Jurkat, Clone E6-1 (cell line): ENCODE measurements around the gene SLC45A1.

Source experiments
- DNase-seq: peaks from one replicate; pipeline ENCODE4 v3.0.0-alpha.2; 2011; ENCODE audit warnings: low read depth, low spot score
- H3K4me3 ChIP-seq: 2 replicates; pipeline ENCODE4 v1.5.1; 2011; ENCODE audit warnings: mild to moderate bottlenecking, low read length, control low read depth, moderate library complexity

Gene SLC45A1

DNA sequence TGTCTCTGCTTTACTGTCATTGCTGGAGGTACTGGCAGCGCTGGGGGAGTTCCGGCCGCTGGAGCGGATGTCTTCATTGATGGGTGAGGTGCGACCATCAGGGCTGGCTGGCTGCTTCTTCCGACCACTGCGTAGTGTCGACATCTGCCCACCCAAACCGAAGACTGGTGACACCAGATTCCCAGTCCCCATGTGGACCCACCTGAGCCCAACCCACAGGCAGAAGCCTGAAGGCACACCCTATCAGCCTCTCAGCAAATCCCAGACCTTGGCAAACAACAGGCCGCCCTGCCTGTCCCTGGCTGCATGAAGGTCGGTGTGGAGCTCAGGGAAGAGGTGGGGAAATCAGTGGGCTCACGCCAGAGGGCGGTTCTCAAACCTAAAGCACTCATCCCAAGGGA, 44.8 kb downstream of the SLC45A1 start:
- H3K4me3 ChIP-seq = no peak overlapping the region
- no peak for DNase-seq

DNA sequence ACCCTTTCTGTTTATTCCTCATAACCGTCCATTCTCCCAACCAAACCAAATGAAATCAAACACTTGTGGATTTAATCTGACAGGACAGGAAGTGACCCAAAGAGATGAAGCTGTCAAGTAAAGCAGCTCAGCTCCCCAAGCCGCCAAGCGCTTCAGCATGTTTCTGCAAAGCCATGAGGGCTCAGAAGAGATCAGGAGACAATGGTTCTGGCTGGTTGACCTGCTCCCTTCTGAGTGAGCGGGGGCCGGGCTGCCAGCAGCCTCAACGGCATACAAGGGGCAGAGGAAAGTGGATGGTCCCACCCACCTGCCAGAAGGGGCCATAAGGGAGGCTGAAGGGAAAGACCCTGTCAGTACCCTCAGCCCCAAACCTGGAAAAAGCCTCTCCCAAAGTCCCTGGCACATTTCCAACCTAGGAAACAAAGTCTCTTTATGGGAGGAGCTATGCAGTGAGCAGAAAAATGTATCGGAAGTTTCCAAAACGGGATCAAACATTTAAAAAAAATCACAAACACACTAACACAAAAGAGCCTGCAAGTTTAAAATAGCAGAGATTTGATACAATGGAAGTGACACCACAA, 45.4 kb downstream of the SLC45A1 start:
- DNase-seq = no peak
- no peak overlapping the region for H3K4me3 ChIP-seq

DNA sequence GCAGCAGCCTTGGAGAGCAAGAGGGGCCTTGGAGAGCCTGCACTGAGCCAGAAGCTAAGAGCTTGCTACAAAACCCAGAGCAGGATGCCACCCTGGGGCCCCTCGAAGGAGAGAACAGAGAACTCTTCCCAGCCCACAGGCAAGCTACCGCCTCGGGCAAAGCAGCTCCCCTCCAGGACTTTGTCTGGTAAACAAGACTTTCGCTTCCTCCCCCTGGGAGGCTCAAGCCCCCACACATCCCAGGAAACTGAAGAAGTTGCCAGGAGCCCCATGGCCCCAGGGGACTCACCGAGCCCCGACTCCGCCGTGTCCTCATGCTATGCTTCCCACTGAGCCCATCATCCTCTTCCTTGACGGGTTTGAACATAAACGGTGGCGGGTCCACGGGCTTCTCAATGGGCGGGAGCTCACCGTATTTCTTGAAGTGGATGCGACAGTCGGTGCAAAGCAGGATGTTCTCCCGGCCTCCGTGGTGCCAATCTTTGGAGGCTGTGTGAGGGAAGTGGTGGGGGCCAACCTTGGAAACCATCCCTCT, 45.9 kb downstream of the SLC45A1 start:
- H3K4me3 ChIP-seq = no peak overlapping the region
- no peak for DNase-seq

- DNase-seq = no peak
- no peak overlapping the region for H3K4me3 ChIP-seq
Measured at GRCh38 chr1:8364528-8365442, 46.9 kb downstream of the SLC45A1 start.

DNA sequence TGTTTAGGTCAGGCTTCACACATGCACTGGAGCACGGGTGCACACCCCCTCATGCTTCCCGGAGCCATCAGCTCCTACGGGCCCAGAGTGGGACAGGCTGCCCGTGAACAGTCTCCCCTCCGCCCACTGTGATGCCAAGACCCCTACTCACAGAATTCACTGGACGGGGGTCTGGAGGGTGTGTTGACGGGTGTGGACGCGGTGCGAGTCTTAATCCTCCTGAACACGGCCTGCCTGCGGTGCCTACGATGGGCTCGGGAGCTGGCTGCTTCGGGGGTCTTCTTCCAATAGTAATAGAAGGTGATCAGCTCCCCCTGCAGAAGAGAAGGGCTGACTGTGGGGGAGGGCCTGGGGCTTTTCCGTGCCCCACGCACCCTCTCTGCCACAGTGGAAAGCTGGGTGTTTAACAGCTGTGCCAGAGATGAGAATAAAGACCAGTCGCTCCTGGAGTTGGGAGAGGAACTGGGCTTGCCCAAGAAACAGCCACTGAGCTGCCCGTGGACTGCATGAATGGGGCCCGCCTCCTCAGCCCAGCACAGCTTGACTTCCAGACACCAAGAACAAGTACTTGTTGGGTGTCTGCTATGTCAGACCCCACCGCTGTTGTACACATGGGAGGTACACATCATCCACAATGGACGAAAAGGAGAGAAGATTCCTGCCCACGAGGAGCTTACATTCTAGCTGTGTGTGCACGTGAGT, 47.9 kb downstream of the SLC45A1 start:
- H3K4me3 ChIP-seq = no peak overlapping the region
- no peak for DNase-seq

DNA sequence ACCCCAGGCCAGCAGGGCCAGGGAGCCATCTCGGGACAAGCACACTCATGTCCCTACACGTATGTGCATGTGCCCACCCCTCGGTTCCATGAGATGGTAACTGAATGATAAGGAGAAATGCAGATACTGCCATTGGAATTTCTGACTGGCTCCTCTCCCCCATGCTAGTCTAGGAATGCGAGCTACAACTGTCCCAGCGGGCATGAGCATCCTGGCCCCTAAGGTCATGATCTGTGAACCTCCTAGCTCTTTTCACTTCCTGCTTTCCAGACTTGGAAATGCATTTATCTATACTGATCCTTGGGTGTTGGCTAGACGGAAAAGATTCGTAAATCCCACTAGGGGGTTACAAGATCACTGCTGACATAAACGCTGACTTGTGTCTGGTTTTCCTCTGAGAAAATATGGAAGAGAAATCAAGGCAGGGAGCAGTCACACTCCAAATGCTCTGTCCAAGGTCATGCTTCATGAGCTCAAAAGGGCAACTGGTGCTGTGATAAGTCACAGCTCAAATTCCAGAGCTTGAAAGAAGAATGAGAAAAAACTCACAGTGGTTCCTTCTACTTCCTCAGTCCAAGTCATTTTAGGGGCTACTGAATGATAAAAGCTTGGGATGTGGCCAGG, 49.8 kb downstream of the SLC45A1 start:
- H3K4me3 ChIP-seq = no peak overlapping the region
- DNase-seq = no peak

- DNase-seq = no peak
- H3K4me3 ChIP-seq = no peak overlapping the region
Measured at GRCh38 chr1:8368956-8369639, 51.2 kb downstream of the SLC45A1 start.

- H3K4me3 ChIP-seq = no peak overlapping the region
- DNase-seq = no peak
Measured at GRCh38 chr1:8370046-8370881, 52.4 kb downstream of the SLC45A1 start.

GRCh38 chr1:8370905-8371315, 53.0 kb downstream of the SLC45A1 start:
- no peak for DNase-seq
- no peak overlapping the region for H3K4me3 ChIP-seq

DNA sequence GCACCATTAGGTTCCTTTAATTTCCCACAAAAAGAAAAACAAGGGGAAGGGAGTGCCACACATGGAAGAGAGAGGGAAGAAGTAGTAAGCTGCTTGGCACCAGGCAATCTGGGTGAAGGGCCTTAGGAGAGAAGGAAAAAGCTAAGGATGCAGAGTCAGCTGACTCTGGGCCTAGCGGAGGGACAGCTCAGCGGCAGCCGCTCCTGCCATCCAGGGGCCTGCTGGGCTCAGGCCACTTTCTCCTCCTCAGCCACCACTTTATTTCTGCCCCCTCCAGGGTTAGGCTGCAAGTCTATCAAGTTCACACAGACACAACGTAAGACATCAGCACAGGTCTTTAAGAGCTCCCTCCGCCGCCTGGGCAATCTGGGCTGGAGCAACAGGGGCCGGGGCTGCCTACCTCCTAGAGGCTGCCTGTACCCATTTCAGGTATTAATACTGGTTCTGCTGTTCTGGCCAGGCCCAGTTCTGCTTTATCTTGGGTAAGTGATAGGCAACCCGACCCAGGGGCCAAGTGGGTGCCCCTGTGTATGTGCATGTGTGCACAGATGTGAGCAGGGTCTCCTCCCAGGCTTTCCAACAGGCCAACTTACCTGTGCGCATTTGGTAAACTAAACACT, 53.6 kb downstream of the SLC45A1 start:
- no peak overlapping the region for H3K4me3 ChIP-seq
- no peak for DNase-seq

GRCh38 chr1:8373125-8373524, 55.2 kb downstream of the SLC45A1 start:
- DNase-seq = no peak
- H3K4me3 ChIP-seq = no peak overlapping the region

GRCh38 chr1:8373581-8374241, 55.8 kb downstream of the SLC45A1 start:
- no peak for DNase-seq

DNA sequence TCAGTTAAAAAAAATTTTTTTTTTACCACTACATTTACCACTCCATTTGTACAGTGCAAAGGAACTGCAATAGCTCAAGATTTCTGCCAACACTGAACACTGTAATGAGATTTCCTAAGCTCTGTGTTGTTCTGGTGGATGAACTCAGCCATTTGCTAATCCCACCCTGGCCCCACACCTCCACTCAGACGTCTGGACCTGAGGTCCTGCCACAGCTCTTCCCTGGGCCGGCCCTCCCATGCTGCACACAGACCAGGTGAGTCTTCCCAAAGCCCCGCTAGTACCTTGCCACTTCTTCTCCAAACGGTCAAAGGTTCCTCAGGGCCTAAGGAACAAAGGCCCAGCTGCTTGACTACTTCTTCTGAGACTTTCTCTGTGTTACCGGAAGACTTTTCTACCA, 56.4 kb downstream of the SLC45A1 start:
- no peak for DNase-seq
- H3K4me3 ChIP-seq = no peak overlapping the region

More at GRCh38 chr1:8373581-8374241, 55.8 kb downstream of the SLC45A1 start:
- H3K4me3 ChIP-seq = no peak overlapping the region

DNA sequence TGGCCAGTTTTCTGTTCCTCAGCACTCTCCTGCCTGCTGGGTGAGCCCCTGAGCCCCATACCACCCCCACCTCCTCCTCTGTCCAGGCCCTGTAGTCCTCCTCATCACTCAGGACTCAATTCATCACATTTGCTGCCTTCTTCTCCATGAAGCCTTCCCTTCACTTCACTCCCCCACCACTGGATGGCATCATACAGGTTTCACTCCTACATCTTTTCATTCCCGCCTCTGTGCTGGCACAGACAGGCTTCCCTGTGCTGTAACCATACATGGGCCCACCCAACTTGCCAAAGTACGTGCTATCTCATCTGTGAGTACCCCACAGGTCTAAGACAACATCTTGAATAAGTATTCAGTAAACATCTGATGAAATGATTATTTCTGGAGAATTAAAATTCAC, 56.9 kb downstream of the SLC45A1 start:
- DNase-seq = no peak
- H3K4me3 ChIP-seq = no peak overlapping the region

DNA sequence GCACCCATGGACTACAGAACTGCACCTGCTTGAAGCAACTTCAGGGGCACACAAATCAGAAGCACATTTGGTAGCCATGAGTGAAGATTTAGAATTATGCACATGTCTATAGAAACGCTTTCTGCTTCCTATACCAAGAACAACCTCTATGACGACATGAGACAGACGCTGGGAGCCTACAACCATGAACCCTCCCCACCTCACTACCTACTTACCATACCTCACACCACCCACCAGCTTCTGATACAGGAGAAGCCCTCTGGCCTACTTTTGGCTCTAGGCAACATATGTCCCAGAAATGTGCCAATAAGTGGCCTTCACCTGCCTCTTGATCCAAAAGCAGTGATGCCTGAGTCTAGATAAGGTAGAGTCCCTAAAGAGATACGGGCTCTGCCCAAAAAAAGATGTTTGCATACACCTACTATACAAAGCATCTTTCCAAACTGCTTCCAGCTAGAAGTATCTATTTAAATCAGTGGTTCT, 58.5 kb downstream of the SLC45A1 start:
- DNase-seq = no peak

GRCh38 chr1:8377271-8377981, 59.5 kb downstream of the SLC45A1 start:
- no peak for DNase-seq
- H3K4me3 ChIP-seq = no peak overlapping the region

More for the DNA sequence above, 58.5 kb downstream of the SLC45A1 start:
- no peak overlapping the region for H3K4me3 ChIP-seq
